KMS-11 (cell line): ENCODE results near the gene AGAP1.

Experiments
- H2AFZ ChIP-seq: fragments of 200-600 bp; sonication (generic); 2 replicates; pipeline ENCODE4 v1.6.1; 2016; ENCODE audit warnings: antibody characterized with exemption, mixed run types, low read depth
- H3K27ac ChIP-seq: fragments of 200-600 bp; sonication (generic); 2 replicates; pipeline ENCODE4 v1.6.1; 2016; ENCODE audit warnings: mild to moderate bottlenecking, mixed run types
- H3K27me3 ChIP-seq: fragments of 200-600 bp; sonication (generic); 2 replicates; pipeline ENCODE4 v1.6.1; 2017; ENCODE audit warnings: mild to moderate bottlenecking, low read depth, mixed run types, moderate library complexity; ENCODE audit not compliant: insufficient read depth
- H3K36me3 ChIP-seq: fragments of 200-600 bp; sonication (generic); 2 replicates; pipeline ENCODE4 v1.6.1; 2017; ENCODE audit warnings: mild to moderate bottlenecking, mixed run types; ENCODE audit not compliant: insufficient read depth
- H3K4me1 ChIP-seq: fragments of 200-600 bp; sonication (generic); 2 replicates; pipeline ENCODE4 v1.6.1; 2016; ENCODE audit warnings: mild to moderate bottlenecking, low read depth, mixed run types; ENCODE audit not compliant: poor library complexity, severe bottlenecking
- H3K4me2 ChIP-seq: fragments of 200-600 bp; sonication (generic); 2 replicates; pipeline ENCODE4 v1.7.0; 2016; ENCODE audit warnings: mild to moderate bottlenecking, mixed run types
- H3K4me3 ChIP-seq: fragments of 200-600 bp; sonication (generic); IDR thresholded peaks from 2 replicates; pipeline ENCODE4 v1.6.1; 2017; ENCODE audit warnings: low read depth, low read length, mixed read lengths; ENCODE audit not compliant: insufficient read depth
- H3K79me2 ChIP-seq: fragments of 200-600 bp; sonication (generic); 2 replicates; pipeline ENCODE4 v1.6.1; 2016; ENCODE audit warnings: low read depth, mixed run types; ENCODE audit not compliant: insufficient read depth
- H3K9ac ChIP-seq: fragments of 200-600 bp; sonication (generic); 2 replicates; pipeline ENCODE4 v1.6.1; 2016; ENCODE audit warnings: mild to moderate bottlenecking, mixed run types
- H4K20me1 ChIP-seq: fragments of 200-600 bp; sonication (generic); 2 replicates; pipeline ENCODE4 v1.6.1; 2016; ENCODE audit warnings: mild to moderate bottlenecking, mixed run types; ENCODE audit not compliant: insufficient read depth
- CTCF ChIP-seq: fragments of 200-600 bp; sonication (generic); conservative IDR thresholded peaks from 2 replicates; pipeline ENCODE4 v1.6.1; 2017; ENCODE audit warnings: low read depth, mild to moderate bottlenecking, antibody characterized with exemption, low read length, moderate library complexity, mixed read lengths

The AGAP1 gene

DNA sequence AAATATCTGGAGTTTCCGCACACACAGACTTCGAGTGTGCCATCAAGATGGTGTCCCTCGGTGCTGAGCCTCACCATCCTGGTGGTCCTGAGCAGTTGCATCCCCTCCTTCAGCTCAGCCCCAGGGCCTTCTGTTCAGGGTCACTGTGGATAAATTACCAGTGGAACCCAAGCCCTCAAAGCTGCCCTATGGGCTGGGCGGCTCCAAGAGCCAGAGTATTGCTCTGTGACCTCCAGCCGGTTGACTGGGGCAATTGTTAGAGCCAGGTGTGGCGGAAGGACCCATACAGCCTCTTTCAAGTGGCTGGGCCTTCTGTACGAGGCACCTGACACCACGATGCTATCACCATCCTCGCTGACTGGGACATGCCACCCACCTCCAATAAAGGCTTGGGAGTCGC lies 458.9 kb downstream of the AGAP1 start:
- no peaks in the 10 kb centered on the region for H4K20me1 ChIP-seq
- H3K27ac ChIP-seq, result no peak overlapping the region
- H3K4me3 ChIP-seq, result no peak overlapping the region

GRCh38 chr2:235954281-235954680 lies 460.4 kb downstream of the AGAP1 start:
- no peak overlapping the region for H3K9ac ChIP-seq
- no peaks in the 10 kb centered on the region for H3K4me1 ChIP-seq
- H4K20me1 ChIP-seq, result no peaks in the 10 kb centered on the region
- no peaks in the 10 kb centered on the region for H3K27me3 ChIP-seq
- no peaks in the 10 kb centered on the region for H3K79me2 ChIP-seq
- no peak for TF ChIP-seq CTCF
- no peak overlapping the region for H3K27ac ChIP-seq
- H3K36me3 ChIP-seq, result no peaks in the 10 kb centered on the region
- H2AFZ ChIP-seq, result no peak overlapping the region
- H3K4me3 ChIP-seq, result no peak overlapping the region
- no peak overlapping the region for H3K4me2 ChIP-seq

More for the DNA sequence above, 458.9 kb downstream of the AGAP1 start:
- H3K4me2 ChIP-seq, result no peak overlapping the region
- no peaks in the 10 kb centered on the region for H3K79me2 ChIP-seq
- H2AFZ ChIP-seq, result no peak overlapping the region
- no peaks in the 10 kb centered on the region for H3K27me3 ChIP-seq
- no peaks in the 10 kb centered on the region for H3K36me3 ChIP-seq
- no peaks in the 10 kb centered on the region for H3K4me1 ChIP-seq
- no peak overlapping the region for H3K9ac ChIP-seq
- no peak for TF ChIP-seq CTCF

DNA sequence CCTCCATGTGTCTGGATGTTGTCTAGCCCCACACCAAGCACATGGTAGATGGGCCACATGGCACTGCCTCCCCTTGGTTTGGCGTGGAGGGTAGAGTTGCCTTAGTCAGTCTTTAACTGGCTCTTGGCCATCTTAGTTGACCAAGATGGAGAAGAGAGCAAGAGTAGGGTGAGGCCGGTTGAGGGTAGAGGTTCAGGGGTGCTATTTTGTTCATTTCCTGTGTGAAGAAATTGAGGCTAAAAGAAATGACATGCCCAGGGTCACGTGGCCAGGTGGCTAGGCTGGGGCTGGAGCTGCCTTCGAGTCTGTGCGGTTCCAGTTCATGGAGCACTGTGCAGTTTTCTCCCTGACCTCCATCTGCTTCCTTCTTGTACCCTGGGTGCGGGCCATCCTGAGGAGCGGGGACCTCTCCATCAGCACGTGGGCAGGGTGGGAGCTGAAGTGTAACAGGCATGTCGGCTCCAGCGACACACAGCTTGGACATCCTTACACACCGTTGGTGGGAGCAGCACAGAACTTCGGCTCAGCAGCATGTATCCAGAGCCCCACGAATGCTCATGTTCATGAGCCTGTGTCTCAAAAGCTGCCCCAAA lies 461.1 kb downstream of the AGAP1 start:
- no peak for TF ChIP-seq CTCF
- no peaks in the 10 kb centered on the region for H3K4me1 ChIP-seq
- H3K4me2 ChIP-seq, result no peak overlapping the region

GRCh38 chr2:235955664-235956063 lies 461.8 kb downstream of the AGAP1 start:
- H3K4me2 ChIP-seq, result no peak overlapping the region
- H3K9ac ChIP-seq, result no peak overlapping the region
- no peaks in the 10 kb centered on the region for H3K27me3 ChIP-seq
- H3K79me2 ChIP-seq, result no peaks in the 10 kb centered on the region
- no peak overlapping the region for H3K4me3 ChIP-seq
- H3K36me3 ChIP-seq, result no peaks in the 10 kb centered on the region
- H4K20me1 ChIP-seq, result no peaks in the 10 kb centered on the region
- TF ChIP-seq CTCF, result no peak
- no peak overlapping the region for H3K27ac ChIP-seq
- no peak overlapping the region for H2AFZ ChIP-seq
- H3K4me1 ChIP-seq, result no peaks in the 10 kb centered on the region

More for the DNA sequence above, 461.1 kb downstream of the AGAP1 start:
- Histone ChIP-seq H3K4me3 (no peak overlapping the region), H3K27me3 (no peaks in the 10 kb centered on the region), H3K9ac (no peak overlapping the region), H3K79me2 (no peaks in the 10 kb centered on the region), H3K27ac (no peak overlapping the region), H3K36me3 (no peaks in the 10 kb centered on the region), H4K20me1 (no peaks in the 10 kb centered on the region), H2AFZ (no peak overlapping the region)
